ACC112 (cell line): ENCODE data around the gene L3MBTL3.

ENCODE experiments used
- H2AFZ ChIP-seq: fragments of 200-600 bp; sonication (generic); one replicate; pipeline ENCODE4 v1.6.0; 2017; ENCODE audit warnings: antibody characterized with exemption, low read length; ENCODE audit not compliant: unreplicated experiment
- H3K27ac ChIP-seq: fragments of 200-600 bp; sonication (generic); 2 replicates; pipeline ENCODE4 v1.5.1; 2014; ENCODE audit warnings: low read depth, mild to moderate bottlenecking, antibody characterized with exemption, low read length, moderate library complexity
- H3K27me3 ChIP-seq: fragments of 200-600 bp; sonication (generic); 2 replicates; pipeline ENCODE4 v1.6.1; 2014; ENCODE audit warnings: mild to moderate bottlenecking, antibody characterized with exemption, low read length, moderate library complexity, mixed read lengths; ENCODE audit not compliant: insufficient read depth
- H3K36me3 ChIP-seq: fragments of 200-600 bp; sonication (generic); 2 replicates; pipeline ENCODE4 v1.6.1; 2016; ENCODE audit warnings: mild to moderate bottlenecking, antibody characterized with exemption, low read length, moderate library complexity, mixed read lengths; ENCODE audit not compliant: insufficient read depth
- H3K4me1 ChIP-seq: fragments of 200-600 bp; sonication (generic); one replicate; pipeline ENCODE4 v1.6.1; 2016; ENCODE audit warnings: low read length, mixed read lengths; ENCODE audit not compliant: insufficient read depth, unreplicated experiment, control insufficient read depth
- H3K4me3 ChIP-seq: fragments of 200-600 bp; sonication (generic); 2 replicates; pipeline ENCODE4 v1.5.1; 2014; ENCODE audit warnings: mild to moderate bottlenecking, low read depth, low read length
- H3K79me2 ChIP-seq: fragments of 200-600 bp; sonication (generic); one replicate; pipeline ENCODE4 v1.6.0; 2016; ENCODE audit warnings: low read length; ENCODE audit not compliant: control insufficient read depth, unreplicated experiment, insufficient read depth

L3MBTL3 gene

GRCh38 chr6:130178692-130179091 lies 160.3 kb downstream of the L3MBTL3 start:
- Histone ChIP-seq H3K27me3 (no peaks in the 10 kb centered on the region), H3K36me3 (no peaks in the 10 kb centered on the region), H3K4me1 (peaks cover 12% of the 10 kb centered on the region), H3K27ac (no peak overlapping the region), H3K79me2 (no peaks in the 10 kb centered on the region), H2AFZ (no peak overlapping the region), H3K4me3 (peak overlapping the region; percentile 17; the same call in 1 of the 2 replicates)

- Histone ChIP-seq H3K4me3 (no peak overlapping the region), H3K27ac (no peak overlapping the region)
These were observed 164.1 kb downstream of the L3MBTL3 start for GRCh38 chr6:130182466-130182865.

GRCh38 chr6:130183271-130184222 lies 165.2 kb downstream of the L3MBTL3 start:
- Histone ChIP-seq H3K36me3 (no peaks in the 10 kb centered on the region), H3K4me1 (peaks cover 8% of the 10 kb centered on the region), H3K4me3 (no peak overlapping the region), H3K79me2 (no peaks in the 10 kb centered on the region), H3K27ac (no peak overlapping the region), H3K27me3 (no peaks in the 10 kb centered on the region), H2AFZ (no peak overlapping the region)

More at GRCh38 chr6:130182466-130182865, 164.1 kb downstream of the L3MBTL3 start:
- no peaks in the 10 kb centered on the region for H3K79me2 ChIP-seq
- H3K4me1 ChIP-seq = peaks cover 12% of the 10 kb centered on the region
- no peak overlapping the region for H2AFZ ChIP-seq
- H3K36me3 ChIP-seq = no peaks in the 10 kb centered on the region
- no peaks in the 10 kb centered on the region for H3K27me3 ChIP-seq

GRCh38 chr6:130185658-130186057 lies 167.3 kb downstream of the L3MBTL3 start:
- H3K4me1 ChIP-seq = no peaks in the 10 kb centered on the region
- H3K27me3 ChIP-seq = no peaks in the 10 kb centered on the region
- H3K27ac ChIP-seq = no peak overlapping the region
- no peaks in the 10 kb centered on the region for H3K79me2 ChIP-seq
- no peak overlapping the region for H2AFZ ChIP-seq
- H3K36me3 ChIP-seq = no peaks in the 10 kb centered on the region
- no peak overlapping the region for H3K4me3 ChIP-seq

GRCh38 chr6:130187335-130188206 lies 169.2 kb downstream of the L3MBTL3 start:
- Histone ChIP-seq H3K27ac (no peak overlapping the region), H3K4me3 (no peak overlapping the region), H3K27me3 (no peaks in the 10 kb centered on the region), H2AFZ (no peak overlapping the region), H3K4me1 (no peaks in the 10 kb centered on the region), H3K79me2 (no peaks in the 10 kb centered on the region), H3K36me3 (no peaks in the 10 kb centered on the region)

GRCh38 chr6:130188207-130188899 lies 170.0 kb downstream of the L3MBTL3 start:
- Histone ChIP-seq H3K4me3 (no peak overlapping the region), H2AFZ (no peak overlapping the region), H3K27ac (no peak overlapping the region), H3K27me3 (no peaks in the 10 kb centered on the region), H3K4me1 (no peaks in the 10 kb centered on the region), H3K36me3 (no peaks in the 10 kb centered on the region), H3K79me2 (no peaks in the 10 kb centered on the region)

- Histone ChIP-seq H3K27ac (no peak overlapping the region), H3K4me3 (no peak overlapping the region), H3K4me1 (no peaks in the 10 kb centered on the region), H3K36me3 (no peaks in the 10 kb centered on the region), H3K79me2 (no peaks in the 10 kb centered on the region), H3K27me3 (no peaks in the 10 kb centered on the region), H2AFZ (no peak overlapping the region)
These were observed 171.4 kb downstream of the L3MBTL3 start for GRCh38 chr6:130189531-130190397.
